Measurements from ENCODE around the gene SYTL3. TPM values are rescaled to one million over a fixed set of nuclear protein-coding genes. Genes with fewer than 3 reads are reported as not detected.

The SYTL3 gene
- total RNA-seq, 2 donors from 2014 or later = 4.2 to 5.6 TPM

DNA sequence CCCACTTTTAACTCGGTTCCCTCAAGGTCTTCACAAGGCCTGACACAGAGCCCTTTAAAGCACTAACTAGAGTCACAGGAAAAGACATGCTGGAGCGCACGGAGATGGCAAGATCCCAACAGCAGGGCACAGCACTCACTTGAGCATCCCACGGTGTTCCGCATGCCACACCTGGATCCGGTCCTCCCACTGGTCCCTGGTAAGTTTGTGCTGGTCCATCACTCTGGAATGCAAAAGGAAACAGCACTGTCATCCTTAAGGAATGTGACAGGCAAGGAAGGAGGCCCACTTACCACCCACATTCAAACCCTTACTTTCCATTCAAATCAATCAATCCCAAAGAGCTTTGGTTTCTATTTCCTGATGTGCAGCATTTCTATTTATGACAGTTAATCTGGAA is 134.7 kb downstream of the SYTL3 start:
- DNase-seq (ENCODE audit: low spot score) = no peak
- H3K36me3 ChIP-seq = peaks cover 87% of the 10 kb centered on the region

DNA sequence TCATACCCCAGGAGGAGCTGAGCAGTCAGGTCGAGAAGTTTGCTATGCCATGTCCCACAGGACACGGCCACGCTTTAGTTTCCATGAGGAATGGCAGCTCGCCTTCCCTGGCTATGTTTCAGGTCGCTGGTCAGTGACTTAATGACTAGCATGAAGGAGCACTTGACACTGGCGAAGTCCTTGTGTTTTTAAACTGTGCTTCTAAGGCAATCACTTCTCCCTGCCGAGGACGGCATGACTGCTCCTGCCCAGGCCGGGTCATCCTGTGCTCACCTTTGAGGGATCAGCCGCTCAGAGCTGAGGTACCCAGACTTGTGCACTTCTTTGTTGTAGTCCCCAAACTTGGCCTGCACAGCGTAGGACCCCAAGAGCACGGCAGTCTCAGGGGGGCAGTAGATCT is 135.2 kb downstream of the SYTL3 start:
- Histone ChIP-seq H3K36me3 (peaks cover 87% of the 10 kb centered on the region), H3K27ac (no peak overlapping the region)

More for the DNA sequence above, 134.7 kb downstream of the SYTL3 start:
- Histone ChIP-seq H3K4me3 (no peak overlapping the region), H3K4me1 (peaks cover 0 to 2% of the 10 kb centered on the region in 2 donors), H3K27ac (no peak overlapping the region), H3K27me3 (no peaks in the 10 kb centered on the region), H3K9me3 (no peaks in the 10 kb centered on the region)
- TF ChIP-seq, protein P1, sequence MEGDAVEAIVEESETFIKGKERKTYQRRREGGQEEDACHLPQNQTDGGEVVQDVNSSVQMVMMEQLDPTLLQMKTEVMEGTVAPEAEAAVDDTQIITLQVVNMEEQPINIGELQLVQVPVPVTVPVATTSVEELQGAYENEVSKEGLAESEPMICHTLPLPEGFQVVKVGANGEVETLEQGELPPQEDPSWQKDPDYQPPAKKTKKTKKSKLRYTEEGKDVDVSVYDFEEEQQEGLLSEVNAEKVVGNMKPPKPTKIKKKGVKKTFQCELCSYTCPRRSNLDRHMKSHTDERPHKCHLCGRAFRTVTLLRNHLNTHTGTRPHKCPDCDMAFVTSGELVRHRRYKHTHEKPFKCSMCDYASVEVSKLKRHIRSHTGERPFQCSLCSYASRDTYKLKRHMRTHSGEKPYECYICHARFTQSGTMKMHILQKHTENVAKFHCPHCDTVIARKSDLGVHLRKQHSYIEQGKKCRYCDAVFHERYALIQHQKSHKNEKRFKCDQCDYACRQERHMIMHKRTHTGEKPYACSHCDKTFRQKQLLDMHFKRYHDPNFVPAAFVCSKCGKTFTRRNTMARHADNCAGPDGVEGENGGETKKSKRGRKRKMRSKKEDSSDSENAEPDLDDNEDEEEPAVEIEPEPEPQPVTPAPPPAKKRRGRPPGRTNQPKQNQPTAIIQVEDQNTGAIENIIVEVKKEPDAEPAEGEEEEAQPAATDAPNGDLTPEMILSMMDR (IDR thresholded peaks at IDR 0.05) = no peak

DNA sequence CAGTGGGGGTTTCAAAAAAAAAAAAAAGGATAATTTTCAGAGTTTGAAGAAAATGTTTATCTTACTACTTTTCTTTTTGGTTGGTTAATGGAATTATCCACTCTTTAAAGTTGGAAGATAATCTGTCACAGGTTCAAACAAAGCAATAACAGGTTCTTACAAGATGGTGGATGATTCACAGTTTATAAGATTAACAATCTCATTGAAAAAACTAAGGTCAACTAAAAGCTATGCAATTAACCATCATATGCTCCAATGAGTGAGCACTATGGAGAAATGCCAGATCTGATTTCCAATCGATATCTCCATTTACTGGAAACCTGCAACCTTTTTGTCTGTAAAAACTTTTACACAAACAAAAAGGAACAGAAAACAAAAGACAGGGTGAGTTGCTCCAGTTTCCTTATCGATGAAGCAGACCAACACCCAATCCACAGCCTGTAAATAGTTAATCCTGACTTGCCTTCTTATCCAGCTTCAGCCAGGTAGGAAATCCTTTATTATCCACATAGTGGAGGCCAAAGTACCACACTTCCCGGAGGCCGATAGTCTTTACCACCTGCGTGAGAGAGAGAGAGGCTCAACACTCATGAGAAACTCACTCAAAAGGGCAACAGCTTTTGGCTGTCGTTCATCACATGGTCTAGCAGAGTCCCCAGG is 136.9 kb downstream of the SYTL3 start:
- Histone ChIP-seq H3K27ac (no peak overlapping the region), H3K9me3 (no peaks in the 10 kb centered on the region), H3K36me3 (peaks cover 72% of the 10 kb centered on the region), H3K27me3 (no peaks in the 10 kb centered on the region), H3K4me1 (peaks cover 0 to 12% of the 10 kb centered on the region in 2 donors), H3K4me3 (no peak overlapping the region)
- TF ChIP-seq, protein P1 (IDR thresholded peaks at IDR 0.05) = no peak
- no peak for DNase-seq (ENCODE audit: low spot score)

More for the DNA sequence above, 135.2 kb downstream of the SYTL3 start:
- Histone ChIP-seq H3K4me3 (no peak overlapping the region), H3K27me3 (no peaks in the 10 kb centered on the region), H3K4me1 (peaks cover 0 to 7% of the 10 kb centered on the region in 2 donors), H3K9me3 (no peaks in the 10 kb centered on the region)
- TF ChIP-seq, protein P1 (IDR thresholded peaks at IDR 0.05) = no peak
- DNase-seq (ENCODE audit: low spot score) = no peak

DNA sequence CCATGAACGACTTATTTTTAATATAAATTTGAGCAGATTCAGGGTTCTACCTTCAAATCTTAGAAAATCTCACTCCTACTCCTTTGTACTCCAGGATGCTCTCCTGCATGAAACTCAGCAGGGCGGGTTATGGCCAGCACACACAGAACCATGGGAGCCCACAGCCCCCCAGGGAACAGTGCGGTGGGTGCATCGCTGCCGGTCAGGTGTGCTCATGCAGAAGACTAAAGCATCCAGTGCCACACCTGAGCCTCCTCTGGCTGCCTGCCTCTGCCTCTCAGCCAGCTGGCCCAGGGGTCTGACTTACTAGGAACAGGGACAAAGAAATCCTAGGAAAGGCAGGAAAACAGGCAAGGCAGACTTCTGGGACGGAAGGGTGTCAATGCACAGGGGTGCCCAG is 137.5 kb downstream of the SYTL3 start:
- Histone ChIP-seq H3K36me3 (peaks cover 66% of the 10 kb centered on the region), H3K27ac (no peak overlapping the region), H3K4me3 (no peak overlapping the region), H3K27me3 (no peaks in the 10 kb centered on the region), H3K4me1 (peaks cover 0 to 18% of the 10 kb centered on the region in 2 donors), H3K9me3 (no peaks in the 10 kb centered on the region)
- no peak for DNase-seq (ENCODE audit: low spot score)
- TF ChIP-seq, protein P1 (IDR thresholded peaks at IDR 0.05) = no peak

DNA sequence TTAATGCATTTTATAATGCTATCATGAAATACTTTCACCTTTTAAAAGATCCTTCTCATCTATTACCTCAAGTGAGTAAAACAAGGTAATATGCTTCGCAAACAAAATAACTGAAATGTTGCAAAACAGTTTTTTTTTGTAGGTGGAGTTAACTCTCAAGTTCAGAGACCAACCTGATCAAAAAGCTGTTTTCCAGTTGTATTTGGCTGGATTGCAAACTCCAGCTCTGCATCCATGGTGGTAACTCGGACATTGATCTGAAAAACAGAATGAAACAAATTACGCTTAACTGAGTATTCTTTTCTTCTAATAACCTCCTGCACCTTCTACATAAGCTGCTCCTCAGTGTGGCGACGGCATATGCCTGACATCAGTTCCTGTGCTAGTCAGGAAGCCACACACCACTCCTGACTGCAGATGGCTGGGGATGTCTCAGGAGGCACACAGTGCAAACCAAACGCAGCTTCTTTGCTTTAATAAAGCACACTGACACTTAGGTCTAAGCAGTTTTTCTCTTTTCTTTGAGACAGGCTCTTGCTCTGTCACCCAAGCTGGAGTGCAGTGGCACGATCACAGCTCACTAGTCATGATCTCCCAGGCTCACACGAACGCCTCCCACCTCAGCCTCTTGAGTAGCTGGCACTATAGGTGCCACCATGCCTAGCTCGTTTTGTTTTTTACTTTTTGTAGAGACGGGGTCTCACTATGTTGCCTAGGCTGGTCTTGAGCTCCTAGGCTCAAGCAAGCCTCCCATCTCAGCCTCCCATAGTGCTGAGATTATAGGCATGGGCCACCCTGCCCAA is 139.5 kb downstream of the SYTL3 start:
- no peaks in the 10 kb centered on the region for H3K27me3 ChIP-seq
- TF ChIP-seq, protein P1 (IDR thresholded peaks at IDR 0.05) = no peak
- no peaks in the 10 kb centered on the region for H3K9me3 ChIP-seq
- peaks cover 47% of the 10 kb centered on the region for H3K36me3 ChIP-seq
- H3K27ac ChIP-seq = no peak overlapping the region
- no peak overlapping the region for H3K4me3 ChIP-seq
- no peak for DNase-seq (ENCODE audit: low spot score)
- peaks cover 0 to 30% of the 10 kb centered on the region in 2 donors for H3K4me1 ChIP-seq
